Activated naive CD4-positive, alpha-beta T cell treated with anti-CD3 and anti-CD28 coated beads, Interleukin-2, amount 50 U/mL, for 72 hours (primary cell): ENCODE measurements around the gene CACNA1E. TPM values are rescaled to one million over a fixed set of nuclear protein-coding genes. Genes with fewer than 3 reads are reported as not detected.

ENCODE experiments used
- ATAC-seq, 2 donors: fragments of 150-1000 bp; cut with Tn5 transposase; 2 replicates each; pipeline ENCODE4 v1.10.0; 2021; ENCODE audit warnings: mild to moderate bottlenecking in 2 of 2, moderate library complexity in 2 of 2
- DNase-seq, 2 donors: peaks; one replicate each; pipeline ENCODE4 v3.0.0; 2021 to 2022; ENCODE audit warnings: low spot score in 2 of 2
- H3K27ac Mint-ChIP-seq, 2 donors: one replicate each; pipeline ENCODE4 v1.8.0; 2022; ENCODE audit warnings: mild to moderate bottlenecking in 2 of 2, mixed read lengths in 2 of 2
- H3K36me3 Mint-ChIP-seq, 2 donors: one replicate each; pipeline ENCODE4 v1.8.0; 2022; ENCODE audit warnings: mixed read lengths in 2 of 2
- H3K9me3 Mint-ChIP-seq, 2 donors: one replicate each; pipeline ENCODE4 v1.8.0; 2022; ENCODE audit warnings: mixed read lengths in 2 of 2
- total RNA-seq, 2 donors: library from RNA; stranded (reverse); gene quantifications; one replicate each; pipeline ENCODE4 v1.2.3, GENCODE V29; 2022

Gene CACNA1E
- total RNA-seq, 2 donors from 2014 or later: 0.02 to 0.16 TPM

DNA sequence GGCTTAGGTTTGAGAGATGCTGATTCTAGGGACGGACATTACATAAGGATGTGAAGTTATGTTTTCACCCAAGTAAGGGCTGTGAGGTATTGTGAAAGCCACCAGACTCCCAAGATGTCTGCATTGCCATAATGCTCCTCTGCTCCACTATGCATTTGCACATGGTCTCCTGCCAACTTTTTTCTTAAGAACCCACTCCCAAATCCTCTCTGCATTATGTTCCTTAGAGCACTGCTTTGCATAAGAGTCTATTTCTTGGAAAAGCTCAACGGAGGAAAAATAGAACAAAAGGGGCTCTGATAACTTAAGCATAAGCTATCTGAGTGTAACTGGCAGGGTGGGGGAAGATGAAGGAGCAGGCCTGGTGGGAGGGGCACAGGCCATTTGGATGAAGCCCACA lies 5.0 kb upstream of the CACNA1E start:
- H3K36me3 Mint-ChIP-seq: peaks cover 0 to 1% of the 10 kb centered on the region in 2 donors
- H3K9me3 Mint-ChIP-seq: no peaks in the 10 kb centered on the region

GRCh38 chr1:181479137-181479745 lies 4.1 kb upstream of the CACNA1E start:
- peak; percentile 59 to 63 for ATAC-seq
- no peaks in the 10 kb centered on the region for H3K9me3 Mint-ChIP-seq
- H3K27ac Mint-ChIP-seq: no peak overlapping the region
- DNase-seq: no peak
- H3K36me3 Mint-ChIP-seq: peaks cover 0 to 6% of the 10 kb centered on the region in 2 donors

More for the DNA sequence above, 5.0 kb upstream of the CACNA1E start:
- ATAC-seq: no peak
- DNase-seq: no peak
- H3K27ac Mint-ChIP-seq: no peak overlapping the region

DNA sequence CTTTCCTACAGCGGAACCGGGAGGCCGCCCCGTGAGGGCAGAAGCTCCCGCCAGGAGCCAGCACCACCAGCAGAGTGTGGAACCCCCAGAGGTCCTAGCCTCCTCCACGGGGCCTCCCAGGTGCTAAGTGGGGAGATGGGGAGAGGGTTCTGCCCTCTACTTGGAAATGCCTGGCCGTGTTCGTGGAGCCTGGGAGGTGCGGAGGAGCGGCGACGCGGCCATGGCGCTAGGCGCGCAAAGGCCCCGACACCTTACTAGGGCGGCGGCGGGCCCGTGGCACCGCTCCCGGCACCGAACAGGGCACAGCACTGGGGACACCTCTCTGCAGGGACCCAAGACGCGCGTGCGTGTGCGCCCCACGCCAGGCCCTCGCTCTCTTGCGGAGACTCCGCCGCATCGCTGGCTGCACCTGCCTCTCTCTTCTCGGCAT lies 1.3 kb upstream of the CACNA1E start:
- Mint-ChIP-seq H3K36me3 (peaks cover 0 to 6% of the 10 kb centered on the region in 2 donors), H3K9me3 (no peaks in the 10 kb centered on the region), H3K27ac (no peak overlapping the region)
- DNase-seq (no peak), ATAC-seq (peak in 1 of 2 donors; percentile 24)

DNA sequence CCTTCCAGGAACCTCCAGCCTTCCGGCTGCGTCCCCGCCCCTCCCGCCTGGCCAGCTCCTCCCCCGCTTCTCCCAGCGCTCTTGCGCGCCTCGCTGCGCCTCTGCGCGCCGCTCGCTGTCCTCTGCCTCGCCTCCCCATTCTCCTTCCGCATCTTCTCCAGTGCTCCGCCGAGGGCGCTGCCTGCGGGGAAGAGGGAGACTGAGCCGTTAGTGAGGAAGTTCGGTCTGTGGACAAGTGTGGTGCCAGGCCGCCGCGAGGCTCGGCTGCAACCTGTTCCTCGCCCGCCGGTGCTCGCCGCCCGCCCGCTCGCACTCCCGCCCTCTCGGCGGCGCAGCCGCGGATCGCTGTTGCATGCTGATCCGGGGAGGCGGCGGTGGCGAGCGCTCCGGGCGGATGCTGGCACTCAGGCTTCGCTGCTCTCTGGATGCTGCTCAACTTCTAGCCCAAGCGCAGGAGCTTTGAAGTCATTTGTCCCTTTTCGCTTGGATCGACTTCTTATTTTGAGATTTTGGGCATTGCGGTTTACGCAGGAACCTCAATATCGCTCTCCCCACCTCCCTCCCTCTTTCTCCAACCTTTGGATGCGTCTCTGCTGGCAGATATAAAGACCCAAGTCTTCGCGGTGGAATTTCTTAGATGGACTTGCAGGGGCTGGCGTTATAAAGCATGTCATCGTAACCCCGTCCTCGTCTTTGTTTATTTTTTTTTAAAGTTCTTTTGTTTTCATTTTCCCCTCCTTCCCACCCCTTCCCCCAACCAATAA lies 614 bp upstream of the CACNA1E start:
- ATAC-seq: peak; percentile 40 to 84
- DNase-seq: peak in 1 of 2 donors; percentile 66
- no peaks in the 10 kb centered on the region for H3K9me3 Mint-ChIP-seq
- H3K27ac Mint-ChIP-seq: no peak overlapping the region
- H3K36me3 Mint-ChIP-seq: peaks cover 0 to 6% of the 10 kb centered on the region in 2 donors

DNA sequence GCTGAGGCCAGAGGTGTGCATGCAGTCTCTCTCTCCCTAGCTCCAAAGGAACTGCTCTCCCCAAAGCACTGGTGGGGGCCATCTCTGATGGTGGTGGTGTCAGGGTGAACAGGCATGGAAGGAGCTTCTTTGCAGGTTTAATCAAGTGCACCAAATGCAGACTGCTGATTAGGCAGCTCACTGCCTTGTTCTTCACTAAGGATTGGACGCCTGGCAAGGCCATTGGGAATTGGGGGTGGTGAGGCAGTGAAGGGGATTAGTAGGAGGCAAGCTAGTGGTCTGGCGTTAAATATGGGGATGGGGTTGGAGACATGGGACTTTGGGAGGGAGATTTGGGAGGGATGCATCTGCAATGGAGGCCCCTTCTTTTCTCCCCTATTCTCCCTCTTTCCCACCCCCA lies 1.5 kb downstream of the CACNA1E start:
- H3K36me3 Mint-ChIP-seq: peaks cover 0 to 6% of the 10 kb centered on the region in 2 donors
- DNase-seq (no peak), ATAC-seq (no peak)
- H3K27ac Mint-ChIP-seq: no peak overlapping the region
- H3K9me3 Mint-ChIP-seq: no peaks in the 10 kb centered on the region

GRCh38 chr1:181485287-181486097 lies 2.2 kb downstream of the CACNA1E start:
- Mint-ChIP-seq H3K36me3 (peaks cover 0 to 6% of the 10 kb centered on the region in 2 donors), H3K9me3 (no peaks in the 10 kb centered on the region), H3K27ac (no peak overlapping the region)
- ATAC-seq (peak in 1 of 2 donors; percentile 31), DNase-seq (no peak)

- no peak for ATAC-seq
- DNase-seq: no peak
- H3K36me3 Mint-ChIP-seq: peaks cover 0 to 6% of the 10 kb centered on the region in 2 donors
- H3K27ac Mint-ChIP-seq: no peak overlapping the region
- no peaks in the 10 kb centered on the region for H3K9me3 Mint-ChIP-seq
Measured at GRCh38 chr1:181486098-181486420, 2.7 kb downstream of the CACNA1E start.

DNA sequence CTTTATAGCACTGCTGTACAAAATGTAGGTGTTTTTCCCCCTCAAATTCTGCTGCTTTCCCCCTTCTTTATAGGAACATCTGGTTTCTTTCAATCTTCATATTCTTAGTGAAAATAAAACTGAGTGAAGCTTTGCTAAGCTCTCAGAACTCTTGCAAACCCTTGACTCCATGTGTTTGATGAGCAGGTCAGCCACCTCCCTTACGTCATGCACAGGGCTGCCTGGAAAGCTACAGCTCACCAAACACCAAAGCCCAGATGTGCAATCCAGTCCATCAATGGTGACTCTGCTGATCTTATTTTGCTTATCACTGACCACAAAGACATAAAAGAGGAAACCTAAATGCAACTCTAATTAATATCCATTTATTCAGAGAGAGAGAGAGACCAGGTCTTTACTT lies 5.5 kb downstream of the CACNA1E start:
- ATAC-seq (no peak), DNase-seq (no peak)
- Mint-ChIP-seq H3K36me3 (no peaks in the 10 kb centered on the region), H3K27ac (no peak overlapping the region), H3K9me3 (no peaks in the 10 kb centered on the region)

DNA sequence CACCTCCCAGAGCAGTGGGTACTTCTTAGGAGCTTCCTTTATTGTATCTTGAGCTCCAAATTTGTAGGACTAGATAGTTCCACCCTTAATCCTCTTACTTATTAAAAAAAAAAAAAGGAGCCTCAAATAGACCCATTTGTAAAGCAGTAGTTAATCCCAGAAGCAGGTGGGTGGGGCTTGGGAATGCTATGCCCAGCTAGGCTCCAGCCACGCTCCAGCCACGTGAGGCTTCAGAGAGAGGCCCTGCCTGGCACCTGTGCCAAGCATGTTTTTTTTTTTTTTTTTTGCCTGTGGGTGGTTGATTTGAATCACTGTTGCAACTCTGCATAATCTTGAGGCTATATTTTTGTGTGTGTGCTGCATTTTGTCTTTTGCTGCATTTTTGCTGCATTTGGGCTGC lies 7.0 kb downstream of the CACNA1E start:
- no peaks in the 10 kb centered on the region for H3K9me3 Mint-ChIP-seq

DNA sequence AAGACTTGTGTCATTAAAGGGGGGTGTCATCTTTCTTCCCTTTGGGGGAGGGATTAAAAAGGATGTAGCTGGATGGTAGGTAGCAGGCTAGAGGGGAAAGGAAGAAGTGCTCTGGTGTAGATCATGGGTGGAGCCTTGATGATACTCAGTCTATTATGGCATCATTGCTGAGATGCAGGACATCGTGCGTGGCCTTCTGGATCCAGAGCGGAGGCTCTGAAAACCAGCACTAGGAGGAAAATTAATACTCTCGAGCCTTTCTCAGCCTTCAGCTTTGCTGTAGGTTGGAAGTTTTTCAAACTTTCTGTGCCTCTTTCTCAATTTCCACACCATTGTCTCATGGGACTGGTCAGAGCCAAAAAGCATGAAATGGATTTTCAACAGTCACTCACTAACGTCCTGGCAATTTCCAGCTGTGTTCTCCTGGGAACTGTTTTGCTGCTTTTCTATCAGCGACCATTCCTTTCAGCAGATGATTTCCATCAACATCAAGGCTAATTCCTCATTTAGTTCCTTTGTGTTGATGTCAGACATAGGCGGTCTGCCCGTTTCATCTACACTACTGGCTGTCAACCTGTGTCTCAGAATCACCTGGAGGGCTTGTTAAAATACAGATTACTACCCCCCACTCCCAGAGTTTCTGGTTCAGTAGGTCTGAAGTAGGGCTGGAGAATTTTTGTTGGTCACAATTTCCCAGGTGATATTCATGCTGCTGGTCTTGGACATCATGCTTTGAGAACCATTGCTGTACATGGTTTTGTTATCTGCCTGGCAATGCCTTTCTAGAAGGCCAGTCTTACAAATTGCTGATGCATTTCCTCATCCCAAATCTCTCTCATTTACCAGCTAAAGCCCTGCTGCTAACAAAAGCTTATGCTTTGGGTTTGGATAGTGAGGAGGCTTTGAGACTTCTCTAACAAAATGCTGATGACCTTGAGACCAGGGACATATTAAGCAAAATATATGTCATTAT lies 7.7 kb downstream of the CACNA1E start:
- H3K27ac Mint-ChIP-seq: no peak overlapping the region
- no peaks in the 10 kb centered on the region for H3K36me3 Mint-ChIP-seq
- no peaks in the 10 kb centered on the region for H3K9me3 Mint-ChIP-seq
- ATAC-seq: no peak
- DNase-seq: no peak

More for the DNA sequence above, 7.0 kb downstream of the CACNA1E start:
- Mint-ChIP-seq H3K27ac (no peak overlapping the region), H3K36me3 (no peaks in the 10 kb centered on the region)
- DNase-seq (no peak), ATAC-seq (no peak)

DNA sequence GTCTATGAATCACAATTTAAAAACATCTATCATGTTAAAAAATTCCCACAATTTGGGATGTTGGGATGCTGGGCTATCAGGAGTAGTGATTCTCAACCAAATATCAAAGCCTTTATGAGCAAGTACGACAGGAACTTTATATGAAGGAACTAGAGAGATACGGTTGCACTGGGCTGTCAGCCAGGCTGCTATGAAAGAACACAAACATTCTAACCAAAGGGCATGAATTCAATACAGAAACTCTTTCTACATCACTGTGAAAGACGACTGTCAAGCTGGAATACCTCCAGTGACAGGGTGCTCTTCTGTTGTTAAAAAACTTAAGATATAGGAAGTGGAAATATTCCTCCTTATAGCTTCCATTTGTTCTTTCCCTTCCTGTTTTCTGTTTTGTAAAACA lies 9.8 kb downstream of the CACNA1E start:
- Mint-ChIP-seq H3K9me3 (no peaks in the 10 kb centered on the region), H3K36me3 (no peaks in the 10 kb centered on the region), H3K27ac (no peak overlapping the region)
- DNase-seq (no peak), ATAC-seq (no peak)

DNA sequence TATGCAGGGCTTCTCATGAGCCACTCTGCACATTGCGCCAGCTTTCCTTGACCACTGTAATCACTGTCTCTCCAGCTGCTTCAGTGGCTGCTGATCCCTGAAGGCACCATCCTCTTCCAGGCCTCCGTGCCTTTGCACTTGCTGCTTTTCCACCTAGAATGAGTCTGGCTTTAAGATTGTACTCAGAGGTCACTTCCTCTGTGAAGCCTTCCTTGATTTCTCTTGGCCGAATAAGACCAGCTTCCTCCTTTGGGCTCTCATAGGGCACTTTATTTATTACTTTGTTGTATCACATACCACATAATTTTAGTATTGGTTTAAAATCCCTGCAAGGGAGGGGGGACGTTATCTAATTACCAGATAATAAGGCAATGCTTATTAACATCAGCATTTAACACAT lies 10.6 kb downstream of the CACNA1E start:
- H3K9me3 Mint-ChIP-seq: no peaks in the 10 kb centered on the region
- no peak overlapping the region for H3K27ac Mint-ChIP-seq
- no peaks in the 10 kb centered on the region for H3K36me3 Mint-ChIP-seq
- DNase-seq (no peak), ATAC-seq (no peak)

GRCh38 chr1:181496759-181497158 lies 13.4 kb downstream of the CACNA1E start:
- Mint-ChIP-seq H3K9me3 (no peaks in the 10 kb centered on the region), H3K36me3 (no peaks in the 10 kb centered on the region), H3K27ac (no peak overlapping the region)
- no peak for ATAC-seq
- DNase-seq: no peak

DNA sequence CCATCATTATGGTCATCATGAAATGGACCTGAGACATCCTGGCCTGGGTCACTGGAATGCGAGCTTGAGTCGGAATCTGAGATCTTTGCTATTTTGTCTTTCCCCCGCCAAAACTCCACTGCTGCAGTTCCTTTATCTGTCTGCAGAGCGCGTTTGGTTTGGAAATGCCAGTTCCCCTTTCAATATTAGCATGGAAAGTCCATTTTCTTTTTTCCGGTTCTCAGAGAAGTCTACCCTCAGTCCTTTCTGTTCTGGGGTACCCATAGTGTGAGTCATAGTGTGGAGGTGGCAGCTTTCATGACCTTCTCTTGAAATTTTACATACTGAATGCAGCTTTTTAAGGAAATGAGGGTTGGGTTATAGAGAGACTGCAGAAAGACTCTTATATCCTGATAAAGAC lies 14.6 kb downstream of the CACNA1E start:
- ATAC-seq (no peak), DNase-seq (no peak)
- Mint-ChIP-seq H3K9me3 (no peaks in the 10 kb centered on the region), H3K36me3 (no peaks in the 10 kb centered on the region), H3K27ac (no peak overlapping the region)

- DNase-seq (no peak), ATAC-seq (no peak)
- no peaks in the 10 kb centered on the region for H3K36me3 Mint-ChIP-seq
- no peaks in the 10 kb centered on the region for H3K9me3 Mint-ChIP-seq
- H3K27ac Mint-ChIP-seq: no peak overlapping the region
Measured at GRCh38 chr1:181499825-181500224, 16.5 kb downstream of the CACNA1E start.

- DNase-seq: no peak
- ATAC-seq: no peak
- Mint-ChIP-seq H3K27ac (no peak overlapping the region), H3K36me3 (no peaks in the 10 kb centered on the region), H3K9me3 (no peaks in the 10 kb centered on the region)
Measured at GRCh38 chr1:181500636-181501035, 17.3 kb downstream of the CACNA1E start.
